NCI-H2227 (cell line): Measurements from ENCODE around the gene GPR155.
"Not testable (repeated sequence)": the region's sequence is repeated elsewhere in the genome, so short reads cannot be mapped to it uniquely, and the experiment has no call there.

Experiments used
- DNase-seq: peaks from one replicate; lab custom pipeline; 2025; ENCODE audit not compliant: unreplicated experiment; lab: John Stamatoyannopoulos, UW

The GPR155 gene

DNA sequence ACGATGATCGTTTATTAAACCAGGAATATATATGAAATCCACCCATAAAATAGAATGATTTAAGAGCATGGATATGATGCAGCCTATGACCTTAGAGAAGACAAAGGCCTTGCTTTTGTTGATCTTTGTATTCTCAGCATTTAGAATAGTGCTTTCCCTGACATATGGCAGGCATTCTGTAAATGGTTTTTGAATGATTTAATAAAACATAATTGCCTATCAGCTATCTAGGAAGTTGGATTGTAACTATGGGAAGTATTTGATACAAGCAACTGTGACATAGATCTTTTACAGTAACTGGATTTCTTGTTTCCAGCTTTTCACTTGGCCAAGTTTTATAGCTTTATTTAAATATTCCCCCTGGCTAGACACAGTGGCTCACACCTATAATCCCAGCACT lies 5.1 kb upstream of the GPR155 start:
- DNase-seq: no peak

DNA sequence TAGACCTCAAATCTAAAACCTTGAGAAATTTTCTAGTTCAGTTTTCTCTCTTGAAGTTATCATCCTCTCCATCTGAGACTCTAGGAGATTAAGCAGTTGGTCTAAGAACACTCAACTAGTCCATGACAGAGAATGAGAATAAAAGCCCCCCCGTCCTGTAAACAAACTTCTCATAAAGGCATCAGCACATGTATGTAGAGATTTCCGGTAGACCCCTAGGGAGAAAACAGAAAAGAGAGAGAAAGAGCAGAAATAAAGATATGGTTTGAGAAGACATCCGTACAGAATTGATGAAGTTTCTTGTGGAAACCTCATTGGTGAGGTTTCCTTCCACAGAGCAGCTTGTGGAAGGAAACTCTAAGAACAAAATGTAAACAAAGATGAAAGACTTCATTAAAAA lies 3.2 kb upstream of the GPR155 start:
- DNase-seq: no peak

DNA sequence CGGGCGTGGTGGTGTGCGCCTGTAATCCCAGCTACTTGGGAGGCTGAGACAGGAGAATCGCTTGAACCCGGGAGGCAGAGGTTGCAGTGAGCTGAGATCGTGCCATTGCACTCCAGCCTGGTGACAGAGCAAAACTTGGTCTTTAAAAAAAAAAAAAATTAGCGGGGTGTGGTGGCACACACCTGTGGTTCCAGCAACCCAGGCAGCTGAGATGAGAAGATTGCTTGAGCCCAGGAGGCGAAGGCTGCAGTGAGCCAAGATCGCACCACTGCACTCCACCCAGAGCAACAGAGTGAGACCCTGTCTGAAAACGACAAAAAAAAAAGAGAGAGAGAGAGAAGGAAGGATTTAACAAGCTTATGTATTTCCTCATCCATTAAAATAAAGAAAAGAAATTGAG lies 2.7 kb upstream of the GPR155 start:
- not testable (repeated sequence) for DNase-seq

DNA sequence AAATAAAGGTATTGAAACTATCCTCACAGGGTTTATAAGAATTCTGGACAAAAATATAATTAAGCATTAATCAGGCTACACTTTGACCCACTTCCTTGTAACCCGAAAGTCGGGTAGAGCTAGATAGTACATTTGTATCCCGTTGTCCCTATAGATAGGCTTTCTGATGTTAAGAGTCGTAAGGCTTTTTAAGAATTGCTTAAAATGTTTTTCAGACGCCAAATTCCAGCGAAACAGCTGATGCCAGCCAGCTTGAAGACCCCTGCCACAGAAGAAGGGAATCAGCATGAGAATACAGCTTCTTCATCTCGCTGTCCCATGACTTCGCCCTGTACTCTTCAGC lies 962 bp upstream of the GPR155 start:
- no peak for DNase-seq

DNA sequence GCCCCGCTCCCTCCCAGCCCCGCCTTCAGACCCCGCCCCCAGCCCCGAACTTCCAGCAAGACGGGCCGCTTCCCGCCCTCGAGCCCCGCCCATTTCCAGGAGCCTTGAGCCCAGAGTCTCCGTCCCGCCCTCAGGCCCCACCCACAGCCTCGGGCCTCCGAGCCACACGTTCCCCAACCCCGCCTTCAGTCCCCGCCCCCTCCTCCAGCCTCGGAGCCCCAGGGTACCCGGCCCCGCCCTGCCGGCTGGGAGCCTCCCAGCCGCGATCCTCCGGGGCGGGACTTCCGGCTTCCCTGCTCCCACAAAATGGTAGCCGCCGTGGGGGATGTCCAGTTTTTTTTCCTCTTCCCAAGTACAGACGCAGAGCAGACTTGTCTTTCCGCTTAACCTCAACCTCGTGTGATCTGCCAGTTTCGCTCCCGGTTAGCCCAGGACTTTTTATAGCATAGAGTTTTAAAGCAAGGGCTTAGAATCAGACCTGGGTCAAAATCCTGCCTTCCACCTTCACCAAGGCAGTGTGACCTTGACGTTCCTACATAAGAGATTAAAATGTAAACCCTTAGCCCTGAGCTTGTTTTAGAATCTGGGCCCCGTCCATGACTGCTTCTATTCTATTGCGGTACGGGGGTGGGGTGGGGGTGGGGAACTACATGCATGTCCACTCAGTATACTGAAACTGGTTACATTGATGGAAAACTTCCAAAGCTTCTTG lies 435 bp upstream of the GPR155 start:
- DNase-seq: peak; percentile 100

DNA sequence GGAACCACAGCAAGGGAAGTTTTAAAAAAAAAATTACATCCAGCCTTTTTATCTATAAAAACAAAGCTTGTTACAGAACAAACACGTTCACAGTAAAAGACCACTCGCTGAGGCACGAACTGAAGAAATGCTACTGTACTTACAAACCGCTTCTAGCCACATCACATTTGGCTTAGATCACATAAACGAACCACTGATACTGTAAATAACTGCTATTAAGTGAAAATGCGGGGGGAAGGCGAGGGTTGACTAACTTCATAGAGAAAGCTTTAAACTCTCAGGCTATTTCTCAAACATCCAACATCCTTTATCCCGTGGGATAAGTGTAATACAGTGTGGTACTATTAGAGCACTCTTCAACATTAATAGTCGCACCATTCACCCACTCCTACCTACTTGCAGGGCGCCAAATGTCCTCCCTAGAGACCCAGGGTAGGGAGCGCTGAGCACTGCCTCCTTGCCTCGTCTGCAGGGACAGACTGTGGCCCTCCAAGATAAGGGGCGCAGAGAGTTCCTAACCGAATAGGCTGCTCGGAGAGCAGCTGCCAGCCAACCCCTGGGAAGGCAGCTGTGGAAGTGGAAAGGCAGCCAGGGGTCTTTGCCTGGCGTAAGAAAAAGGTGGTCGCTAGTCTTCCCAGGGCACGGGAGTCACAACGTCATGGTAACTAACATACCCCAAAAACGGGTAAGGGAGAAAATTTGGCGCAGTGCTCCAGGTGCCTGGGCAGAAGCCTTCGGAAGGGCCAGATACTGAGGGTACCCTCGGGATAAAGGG lies 854 bp downstream of the GPR155 start:
- peak; percentile 51 for DNase-seq

DNA sequence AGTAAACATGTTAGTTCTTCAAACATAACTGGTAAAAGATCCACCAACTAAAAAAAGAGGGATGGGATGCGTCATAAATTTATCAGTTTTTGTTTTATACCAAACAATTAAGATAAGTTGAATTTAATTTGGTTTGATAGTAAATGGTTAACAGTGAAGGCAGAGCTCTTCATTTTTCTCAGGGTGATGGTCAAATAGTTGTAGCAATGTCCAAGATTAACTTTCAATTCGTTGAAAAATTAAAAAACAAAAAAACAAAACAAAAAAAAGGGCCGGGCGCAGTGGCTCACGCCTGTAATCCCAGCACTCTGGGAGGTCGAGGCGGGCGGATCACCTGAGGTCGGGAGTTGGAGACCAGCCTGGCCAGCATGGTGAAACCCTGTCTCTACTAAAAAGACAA lies 1.8 kb downstream of the GPR155 start:
- not testable (repeated sequence) for DNase-seq

DNA sequence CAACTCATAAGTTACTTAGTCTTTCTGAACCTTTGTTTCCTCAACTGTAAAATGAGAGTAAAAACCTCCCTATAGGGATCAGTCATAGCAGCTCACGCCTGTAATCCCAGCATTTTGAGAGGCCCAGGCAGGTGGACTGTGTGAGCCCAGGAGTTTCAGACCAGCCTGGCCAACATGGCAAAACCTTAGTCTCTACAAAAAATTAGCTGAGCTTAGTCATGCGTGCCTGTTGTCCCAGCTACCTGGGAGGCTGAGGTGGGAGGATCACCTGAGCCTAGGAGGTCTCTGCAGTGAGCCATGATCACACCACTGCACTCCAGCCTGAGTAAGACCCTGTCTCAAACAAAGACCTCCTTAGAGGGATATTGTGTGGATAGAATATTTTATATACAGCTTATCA lies 2.3 kb downstream of the GPR155 start:
- DNase-seq: no peak

DNA sequence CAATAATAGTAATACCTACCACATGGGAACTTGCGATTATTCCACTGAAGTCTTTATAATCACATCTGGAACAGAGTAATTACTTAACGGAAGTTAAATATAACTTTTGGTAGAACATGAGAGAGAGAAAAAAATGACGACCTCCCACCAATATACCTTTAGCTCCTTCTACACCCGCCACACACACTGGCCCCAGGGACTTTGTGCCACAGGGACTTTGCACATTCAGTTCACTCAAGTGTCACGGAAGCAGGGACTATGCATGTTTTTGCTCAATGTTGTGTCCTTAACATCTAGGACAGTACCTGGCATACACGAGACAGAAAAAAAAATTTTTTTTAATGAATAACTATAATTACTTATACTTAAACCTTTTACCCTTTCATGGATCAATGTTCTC lies 4.0 kb downstream of the GPR155 start:
- DNase-seq: no peak

DNA sequence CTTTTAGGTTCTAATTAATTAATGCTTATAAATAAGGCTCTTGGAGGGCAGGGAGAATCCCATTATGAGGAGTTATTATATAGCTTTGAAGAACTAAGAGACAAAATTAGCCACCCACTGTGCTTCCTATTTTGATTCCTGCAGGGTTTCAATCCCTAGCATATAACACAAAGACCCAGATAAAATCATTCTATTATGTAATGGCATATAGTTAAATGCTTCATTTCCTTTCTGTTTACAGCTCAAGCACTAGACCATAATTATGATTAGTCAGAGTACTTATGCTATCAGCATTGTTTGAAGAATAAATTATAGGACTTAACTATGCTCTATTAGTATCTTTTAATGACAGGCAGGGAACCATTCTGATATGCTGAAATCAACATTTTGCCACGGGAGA lies 9.1 kb downstream of the GPR155 start:
- DNase-seq: no peak

DNA sequence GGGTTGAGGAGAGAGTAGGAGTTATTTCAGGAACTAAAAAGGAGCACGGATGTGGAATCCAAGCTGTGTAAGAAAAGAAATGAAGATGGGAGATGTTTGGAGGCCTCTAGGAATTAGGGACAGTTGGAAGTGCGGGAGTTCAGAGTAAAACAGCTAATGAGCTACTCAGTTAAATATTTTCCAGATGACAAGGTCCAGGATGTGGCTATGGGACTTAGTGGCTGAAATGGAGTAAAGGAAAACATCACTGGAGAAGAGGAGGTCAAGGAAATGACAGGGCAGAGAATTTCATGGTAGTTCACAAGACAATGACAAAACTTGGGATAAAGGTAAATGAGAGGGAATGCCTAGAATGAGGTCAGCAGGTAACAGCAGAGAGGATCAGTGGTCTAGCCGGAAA lies 13.0 kb downstream of the GPR155 start:
- no peak for DNase-seq

DNA sequence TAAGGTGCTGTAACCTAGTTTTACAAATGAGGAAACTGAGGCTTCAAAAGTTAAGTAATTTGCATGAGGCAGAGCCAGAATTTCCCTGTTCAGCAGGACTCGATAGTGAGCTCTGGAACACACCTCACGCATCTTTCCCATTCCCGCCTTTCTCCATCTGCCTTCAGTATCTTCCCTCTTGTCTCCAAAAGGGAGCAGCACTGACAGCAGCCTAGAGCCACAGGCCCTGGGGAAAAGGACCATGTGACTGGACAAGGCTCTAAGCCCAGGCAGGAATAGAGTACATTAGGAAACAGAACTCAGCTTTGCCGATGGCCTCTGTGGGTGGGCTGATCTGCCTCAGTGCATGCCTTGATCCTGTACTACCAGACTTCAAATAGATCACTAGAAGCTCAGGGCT lies 21.5 kb downstream of the GPR155 start:
- DNase-seq: peak; percentile 38

DNA sequence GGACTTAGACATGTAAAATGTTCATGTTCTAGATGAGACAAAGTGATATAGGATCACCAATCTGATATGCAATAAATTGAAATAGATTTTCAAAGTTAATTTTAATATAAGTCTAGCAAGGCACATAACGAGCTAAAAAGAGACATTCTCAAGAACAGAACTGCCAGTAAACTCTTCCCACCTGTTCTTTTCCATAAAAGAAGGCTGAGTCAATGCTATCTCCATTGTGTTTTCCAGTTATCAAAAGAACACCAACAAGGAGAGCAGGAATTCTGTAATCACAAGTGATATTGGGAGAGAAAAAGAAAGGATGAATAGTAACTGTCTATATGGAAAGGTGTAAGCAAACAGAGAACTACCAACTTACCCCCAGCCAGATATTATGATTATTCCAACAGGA lies 25.6 kb downstream of the GPR155 start:
- DNase-seq: no peak

DNA sequence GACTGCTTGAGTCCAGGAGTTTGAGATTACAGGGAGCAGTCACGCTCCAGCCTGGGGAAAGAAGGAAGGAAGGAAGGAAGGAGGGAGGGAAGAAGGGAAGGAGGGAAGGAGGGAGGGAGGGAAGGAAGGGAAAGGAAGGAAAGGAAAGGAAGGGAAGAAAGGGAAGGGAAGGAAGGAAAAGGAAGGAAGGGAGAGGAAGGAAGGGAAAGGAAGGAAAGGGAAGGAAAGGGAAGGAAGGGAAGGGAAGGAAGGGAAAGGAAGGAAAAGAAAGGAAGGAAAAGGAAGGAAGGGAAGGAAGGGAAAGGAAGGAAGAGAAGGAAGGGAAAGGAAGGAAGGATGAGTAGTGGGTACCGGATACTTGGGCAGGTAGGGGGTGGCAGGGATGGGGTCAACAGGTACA lies 32.3 kb downstream of the GPR155 start:
- DNase-seq: no peak

DNA sequence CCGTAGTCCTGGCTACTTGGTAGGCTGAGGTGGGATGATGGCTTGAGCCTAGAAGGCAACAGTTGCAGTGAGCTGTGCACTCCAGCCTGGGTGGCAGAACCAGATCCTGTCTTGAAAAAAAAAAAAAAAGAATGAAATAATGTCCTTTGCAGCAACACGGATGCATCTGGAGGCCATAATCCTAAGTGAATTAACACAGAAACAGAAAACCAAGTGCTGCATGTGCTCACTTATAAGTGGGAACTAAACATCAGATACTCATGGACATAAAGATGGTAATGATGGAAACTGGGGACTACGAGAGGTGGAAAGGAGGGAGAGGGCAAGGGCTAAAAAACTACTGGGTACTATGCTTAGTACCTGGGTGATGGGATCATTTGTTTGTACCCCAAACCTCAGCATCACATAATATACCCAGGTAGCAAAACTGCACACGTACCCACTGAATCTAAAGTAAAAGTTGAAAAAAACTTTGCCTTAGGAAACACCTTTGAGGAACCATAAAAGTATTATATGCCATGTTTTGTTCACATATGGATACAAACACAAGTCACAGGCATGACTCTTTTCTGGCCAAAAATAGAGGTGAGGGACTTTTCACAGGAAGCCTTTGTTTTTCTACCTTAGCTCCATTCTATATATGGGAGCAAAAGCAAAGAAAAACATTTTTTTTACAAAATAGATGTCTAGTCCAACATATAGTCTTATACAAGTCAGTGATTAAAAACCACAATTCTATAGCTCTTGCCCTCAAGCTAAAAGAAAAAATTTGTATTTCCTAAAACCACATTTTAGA lies 36.6 kb downstream of the GPR155 start:
- no peak for DNase-seq

DNA sequence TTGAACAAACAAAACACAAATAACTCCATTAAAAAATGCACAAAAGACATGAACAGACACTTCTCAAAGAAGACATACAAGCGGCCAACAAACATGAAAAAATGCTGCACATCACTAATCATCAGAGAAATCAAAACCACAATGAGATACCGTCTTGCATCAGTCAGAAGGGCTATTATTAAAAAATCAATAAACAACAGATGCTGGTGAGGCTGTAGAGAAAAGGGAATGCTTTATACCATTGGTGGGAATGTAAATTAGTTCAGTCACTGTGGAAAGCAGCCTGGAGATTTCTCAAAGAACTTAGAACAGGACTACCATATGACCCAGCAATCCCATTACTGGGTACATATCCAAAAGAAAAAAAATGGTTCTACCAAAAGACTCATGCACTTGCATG lies 37.8 kb downstream of the GPR155 start:
- DNase-seq: peak; percentile 58

DNA sequence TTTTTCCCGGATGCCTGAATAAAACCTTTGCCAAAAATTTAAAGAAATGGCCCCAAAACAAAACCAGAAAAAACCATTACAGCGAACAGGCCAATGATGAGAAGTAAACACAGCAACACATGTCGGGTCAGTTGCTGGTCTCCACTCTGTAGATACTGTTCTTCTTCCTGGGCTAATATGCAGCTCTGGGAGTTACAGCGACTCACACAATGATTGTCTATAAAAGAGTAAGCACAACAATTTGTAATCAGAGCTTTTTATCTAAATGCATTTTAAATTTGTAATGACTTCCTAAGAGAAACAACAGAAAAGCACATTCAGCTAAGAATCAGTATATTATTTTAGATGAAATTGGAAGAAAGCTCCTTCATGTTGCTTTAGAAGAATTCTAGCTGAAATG lies 40.3 kb downstream of the GPR155 start:
- no peak for DNase-seq

DNA sequence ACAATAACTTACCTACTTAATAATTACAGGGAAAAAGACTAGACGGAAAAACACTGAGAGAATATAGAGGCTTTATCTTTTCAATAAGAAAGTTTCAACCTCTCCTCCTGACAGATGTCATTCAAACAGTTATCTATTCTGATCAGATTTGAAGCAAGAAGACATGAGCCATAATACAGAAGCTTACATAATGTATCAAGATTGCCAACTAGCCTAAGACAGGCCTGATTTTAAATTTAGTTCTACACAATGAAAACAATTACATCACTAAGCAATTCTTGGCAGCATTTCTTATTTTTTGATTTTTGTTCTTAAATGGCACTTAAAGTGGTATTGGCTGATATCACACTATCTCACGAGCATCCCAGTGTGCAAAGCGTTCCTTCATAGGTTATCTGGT lies 41.6 kb downstream of the GPR155 start:
- no peak for DNase-seq

DNA sequence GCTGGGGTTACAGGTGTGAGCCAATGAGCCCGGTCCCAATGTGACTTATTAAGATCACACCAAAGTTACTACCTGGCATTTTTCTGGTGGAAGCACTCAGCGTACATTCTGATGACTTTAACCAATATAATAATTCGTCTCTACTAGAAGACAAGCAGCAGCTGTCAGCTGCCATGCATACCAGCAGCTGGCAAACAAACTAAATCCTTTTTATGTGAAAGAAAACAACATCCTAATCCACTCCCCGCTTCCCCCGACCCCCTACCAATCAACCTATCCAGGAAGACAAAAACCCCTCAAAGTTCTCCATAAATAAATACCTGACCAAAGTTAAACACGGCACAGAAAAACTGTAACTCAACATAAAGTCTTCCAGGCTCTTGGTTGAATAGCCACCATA lies 42.1 kb downstream of the GPR155 start:
- no peak for DNase-seq

DNA sequence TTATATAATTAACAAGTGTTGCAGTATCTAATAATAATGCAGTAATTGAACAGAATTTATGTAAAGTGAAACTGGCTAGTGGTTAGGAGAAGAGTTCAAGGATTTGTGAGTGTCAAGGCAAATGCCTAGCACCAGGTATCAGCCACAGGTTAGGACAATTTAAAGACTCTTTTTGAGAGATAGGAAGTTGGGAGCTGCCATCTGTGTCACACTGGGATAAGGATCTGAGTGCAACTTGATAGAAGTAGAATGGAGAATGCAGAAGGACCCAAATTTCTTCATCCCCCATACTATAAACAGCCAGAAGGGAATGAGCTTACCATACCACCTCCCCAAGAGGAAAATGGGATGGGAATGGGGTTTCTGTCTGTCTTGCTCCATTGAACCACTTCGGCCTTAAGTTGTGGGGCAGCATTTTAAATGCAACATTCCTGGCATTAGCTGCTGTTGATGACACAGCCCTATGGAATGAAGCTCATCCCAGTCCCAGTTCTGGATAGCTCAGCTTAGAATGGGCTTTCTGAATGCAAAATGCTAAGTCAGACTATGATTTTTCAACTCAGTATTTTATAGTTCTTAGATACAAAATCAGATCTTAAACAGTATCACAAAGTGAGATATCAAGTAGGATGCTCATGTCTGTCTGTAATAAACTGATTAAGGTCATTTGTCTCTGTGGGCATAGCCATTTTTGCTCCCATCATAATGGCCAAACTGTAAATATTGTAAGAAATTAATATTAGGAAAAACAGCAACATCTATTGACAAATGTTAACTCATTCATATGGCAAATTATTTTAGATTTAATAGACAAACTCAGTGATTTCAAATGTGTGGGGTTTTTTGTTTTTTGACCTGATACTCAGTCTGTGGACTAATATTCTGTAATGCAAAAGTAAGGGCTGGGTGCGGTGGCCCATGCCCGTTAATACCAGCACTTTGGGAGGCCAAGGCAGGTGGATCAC lies 44.0 kb downstream of the GPR155 start:
- DNase-seq: no peak

DNA sequence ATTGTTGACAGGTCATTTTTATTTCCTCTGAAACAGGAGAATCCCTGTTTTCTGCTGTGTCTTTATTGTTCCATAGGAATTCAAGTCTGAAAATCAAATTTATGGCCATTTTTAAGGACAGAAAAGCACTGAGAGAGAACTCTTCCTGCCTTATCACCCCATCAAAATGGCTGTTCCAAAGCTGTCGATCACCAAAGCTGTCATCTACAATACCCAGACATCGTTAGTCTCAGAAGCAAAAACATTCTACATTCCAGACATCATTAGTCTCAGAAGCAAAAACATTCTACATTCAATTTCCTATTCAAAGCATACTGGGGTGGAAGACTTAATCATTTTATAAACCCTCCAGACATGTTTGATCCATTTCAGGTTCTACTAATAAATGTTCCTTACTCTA lies 46.9 kb downstream of the GPR155 start:
- DNase-seq: no peak
